ENCODE measurements around the gene ADAMTS7.

DNA sequence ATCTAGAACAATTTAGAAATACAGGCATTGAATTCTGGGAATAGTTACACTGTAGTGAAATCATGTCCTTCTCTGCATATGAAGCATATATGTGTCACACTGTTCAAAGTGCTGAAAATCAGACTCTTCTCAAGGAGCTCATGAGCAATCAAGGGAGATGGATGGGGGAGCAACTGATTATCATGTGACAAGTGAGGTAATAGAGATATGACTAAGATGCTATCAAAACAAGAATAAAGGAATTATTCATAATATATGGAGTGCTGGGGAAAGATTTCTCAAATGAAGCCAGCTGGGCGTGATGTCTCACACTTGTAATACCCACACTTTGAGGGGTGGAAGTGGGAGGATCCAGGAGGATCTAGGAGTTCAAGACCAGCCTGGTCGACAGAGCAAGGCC lies 95.3 kb downstream of the ADAMTS7 start:
- no peak for TF ChIP-seq POLR2A (IDR thresholded peaks at IDR 0.05)
- TF ChIP-seq POLR2AphosphoS5 (IDR thresholded peaks at IDR 0.05): no peak

Data from breast epithelium (tissue), 3 donors.